ENCODE results near the gene EHMT1. TPM values are rescaled to one million over a fixed set of nuclear protein-coding genes. Genes with fewer than 3 reads are reported as not detected.

EHMT1 gene
- polyA plus RNA-seq, 3 donors: 10.1 to 46.5 (median 15.0) TPM

DNA sequence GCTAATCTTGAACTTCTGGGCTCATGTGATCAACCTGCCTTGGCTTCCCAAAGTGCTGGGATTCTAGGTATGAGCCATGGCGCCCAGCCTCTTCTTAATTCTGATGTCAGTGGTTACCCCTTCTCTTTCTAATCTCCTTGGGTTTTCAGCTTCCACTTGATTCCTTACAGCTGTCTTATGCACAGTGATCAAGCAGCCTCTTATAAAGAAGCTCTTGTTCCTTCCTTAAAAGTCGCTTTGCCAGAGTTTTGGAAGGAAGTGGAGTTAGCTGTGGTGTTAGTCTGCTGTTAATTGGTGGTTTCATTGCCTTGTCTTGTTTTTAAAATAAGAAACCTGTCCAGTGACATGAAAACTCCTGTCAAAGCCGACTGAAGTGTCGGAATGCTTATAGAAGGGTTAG is 130.7 kb downstream of the EHMT1 start:
- Mint-ChIP-seq H3K27ac (peak overlapping the region in 2 of 7 donors; percentile 26 to 30), H3K27me3 (ENCODE audit: low read depth in 3 of 3) (no peaks in the 10 kb centered on the region), H3K4me1 (peaks cover 7% of the 10 kb centered on the region), H3K36me3 (peaks cover 81 to 89% of the 10 kb centered on the region in 2 donors), H3K4me3 (no peak overlapping the region), H3K9me3 (peaks cover 3 to 18% (median 10%) of the 10 kb centered on the region in 7 donors)
- Histone ChIP-seq H3K79me2 (ENCODE audit: insufficient read depth, low read length) (no peaks in the 10 kb centered on the region), H4K20me1 (ENCODE audit: insufficient read depth, low read length) (peaks cover 13% of the 10 kb centered on the region), H3K36me3 (replicated peaks in 1 of 2; ENCODE audit: control insufficient read depth in 1 of 2, insufficient read depth in 2 of 2, low read length in 2 of 2) (peaks cover 79 to 95% of the 10 kb centered on the region in 2 donors), H3K27ac (ENCODE audit: low read depth in 1 of 2, low read length in 2 of 2) (no peak overlapping the region), H3K4me1 (ENCODE audit: control insufficient read depth in 1 of 2, insufficient read depth in 2 of 2, low read length in 2 of 2) (peaks cover 0 to 7% of the 10 kb centered on the region in 2 donors), H3K4me3 (replicated peaks in 1 of 3; ENCODE audit: low read depth in 2 of 3, low read length in 3 of 3) (no peak overlapping the region), H3K27me3 (ENCODE audit: control insufficient read depth in 2 of 2, insufficient read depth in 2 of 2, low read length in 2 of 2) (no peaks in the 10 kb centered on the region), H3K9me3 (replicated peaks in 1 of 2; ENCODE audit: control insufficient read depth in 1 of 2, insufficient read depth in 1 of 2, low read length in 2 of 2) (peaks cover under 1 to 9% of the 10 kb centered on the region in 2 donors), H3K9ac (ENCODE audit: insufficient read depth, low read length, poor library complexity, severe bottlenecking) (no peak overlapping the region), H2AFZ (ENCODE audit: insufficient read depth, low read depth, low read length, poor library complexity, severe bottlenecking) (no peak overlapping the region), H3K4me2 (replicated peaks; ENCODE audit: extremely low read depth, low read length, poor library complexity, severe bottlenecking) (no peak overlapping the region)
- DNase-seq: no peak
- WGBS (ENCODE audit: insufficient coverage): 100% methylated on average over 2 of the region's 4 CpGs
- intact Hi-C loops (cut with micrococcal nuclease): no loop called here
- TF ChIP-seq, protein P1, sequence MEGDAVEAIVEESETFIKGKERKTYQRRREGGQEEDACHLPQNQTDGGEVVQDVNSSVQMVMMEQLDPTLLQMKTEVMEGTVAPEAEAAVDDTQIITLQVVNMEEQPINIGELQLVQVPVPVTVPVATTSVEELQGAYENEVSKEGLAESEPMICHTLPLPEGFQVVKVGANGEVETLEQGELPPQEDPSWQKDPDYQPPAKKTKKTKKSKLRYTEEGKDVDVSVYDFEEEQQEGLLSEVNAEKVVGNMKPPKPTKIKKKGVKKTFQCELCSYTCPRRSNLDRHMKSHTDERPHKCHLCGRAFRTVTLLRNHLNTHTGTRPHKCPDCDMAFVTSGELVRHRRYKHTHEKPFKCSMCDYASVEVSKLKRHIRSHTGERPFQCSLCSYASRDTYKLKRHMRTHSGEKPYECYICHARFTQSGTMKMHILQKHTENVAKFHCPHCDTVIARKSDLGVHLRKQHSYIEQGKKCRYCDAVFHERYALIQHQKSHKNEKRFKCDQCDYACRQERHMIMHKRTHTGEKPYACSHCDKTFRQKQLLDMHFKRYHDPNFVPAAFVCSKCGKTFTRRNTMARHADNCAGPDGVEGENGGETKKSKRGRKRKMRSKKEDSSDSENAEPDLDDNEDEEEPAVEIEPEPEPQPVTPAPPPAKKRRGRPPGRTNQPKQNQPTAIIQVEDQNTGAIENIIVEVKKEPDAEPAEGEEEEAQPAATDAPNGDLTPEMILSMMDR (IDR thresholded peaks at IDR 0.05): no peak

- H3K36me3 ChIP-seq (replicated peaks in 1 of 2; ENCODE audit: control insufficient read depth in 1 of 2, insufficient read depth in 2 of 2, low read length in 2 of 2): peaks cover 79 to 95% of the 10 kb centered on the region in 2 donors
- intact Hi-C loops (cut with micrococcal nuclease): no loop called here
- no peak for DNase-seq
- no CpG with 5 or more reads among the region's 3 CpGs for whole genome bisulfite sequencing (ENCODE audit: insufficient coverage)
- H4K20me1 ChIP-seq (ENCODE audit: insufficient read depth, low read length): peaks cover 13% of the 10 kb centered on the region
- peaks cover 0 to 7% of the 10 kb centered on the region in 2 donors for H3K4me1 ChIP-seq (ENCODE audit: control insufficient read depth in 1 of 2, insufficient read depth in 2 of 2, low read length in 2 of 2)
- no peak overlapping the region for H2AFZ ChIP-seq (ENCODE audit: insufficient read depth, low read depth, low read length, poor library complexity, severe bottlenecking)
- TF ChIP-seq, protein P1 (IDR thresholded peaks at IDR 0.05): no peak
- H3K27ac Mint-ChIP-seq: no peak overlapping the region
- H3K27me3 Mint-ChIP-seq (ENCODE audit: low read depth in 3 of 3): no peaks in the 10 kb centered on the region
- peaks cover 81 to 89% of the 10 kb centered on the region in 2 donors for H3K36me3 Mint-ChIP-seq
- no peak overlapping the region for H3K27ac ChIP-seq (ENCODE audit: low read depth in 1 of 2, low read length in 2 of 2)
- no peak overlapping the region for H3K4me3 ChIP-seq (replicated peaks in 1 of 3; ENCODE audit: low read depth in 2 of 3, low read length in 3 of 3)
- H3K79me2 ChIP-seq (ENCODE audit: insufficient read depth, low read length): no peaks in the 10 kb centered on the region
- H3K9me3 ChIP-seq (replicated peaks in 1 of 2; ENCODE audit: control insufficient read depth in 1 of 2, insufficient read depth in 1 of 2, low read length in 2 of 2): peaks cover 6 to 14% of the 10 kb centered on the region in 2 donors
- no peak overlapping the region for H3K9ac ChIP-seq (ENCODE audit: insufficient read depth, low read length, poor library complexity, severe bottlenecking)
- no peaks in the 10 kb centered on the region for H3K27me3 ChIP-seq (ENCODE audit: control insufficient read depth in 2 of 2, insufficient read depth in 2 of 2, low read length in 2 of 2)
- H3K4me1 Mint-ChIP-seq: peaks cover 7% of the 10 kb centered on the region
- H3K4me3 Mint-ChIP-seq: no peak overlapping the region
- H3K4me2 ChIP-seq (replicated peaks; ENCODE audit: extremely low read depth, low read length, poor library complexity, severe bottlenecking): no peak overlapping the region
- peaks cover 8 to 23% (median 14%) of the 10 kb centered on the region in 7 donors for H3K9me3 Mint-ChIP-seq
Measured at GRCh38 chr9:137750007-137750406, 131.2 kb downstream of the EHMT1 start.
